Central memory CD4-positive, alpha-beta T cell (primary cell): ENCODE measurements around the gene SH3BP2.
"Not testable (repeated sequence)": the region's sequence is repeated elsewhere in the genome, so short reads cannot be mapped to it uniquely, and the experiment has no call there.

Experiments
- DNase-seq: peaks from one replicate; pipeline ENCODE4 v3.0.0; 2022

SH3BP2 gene

DNA sequence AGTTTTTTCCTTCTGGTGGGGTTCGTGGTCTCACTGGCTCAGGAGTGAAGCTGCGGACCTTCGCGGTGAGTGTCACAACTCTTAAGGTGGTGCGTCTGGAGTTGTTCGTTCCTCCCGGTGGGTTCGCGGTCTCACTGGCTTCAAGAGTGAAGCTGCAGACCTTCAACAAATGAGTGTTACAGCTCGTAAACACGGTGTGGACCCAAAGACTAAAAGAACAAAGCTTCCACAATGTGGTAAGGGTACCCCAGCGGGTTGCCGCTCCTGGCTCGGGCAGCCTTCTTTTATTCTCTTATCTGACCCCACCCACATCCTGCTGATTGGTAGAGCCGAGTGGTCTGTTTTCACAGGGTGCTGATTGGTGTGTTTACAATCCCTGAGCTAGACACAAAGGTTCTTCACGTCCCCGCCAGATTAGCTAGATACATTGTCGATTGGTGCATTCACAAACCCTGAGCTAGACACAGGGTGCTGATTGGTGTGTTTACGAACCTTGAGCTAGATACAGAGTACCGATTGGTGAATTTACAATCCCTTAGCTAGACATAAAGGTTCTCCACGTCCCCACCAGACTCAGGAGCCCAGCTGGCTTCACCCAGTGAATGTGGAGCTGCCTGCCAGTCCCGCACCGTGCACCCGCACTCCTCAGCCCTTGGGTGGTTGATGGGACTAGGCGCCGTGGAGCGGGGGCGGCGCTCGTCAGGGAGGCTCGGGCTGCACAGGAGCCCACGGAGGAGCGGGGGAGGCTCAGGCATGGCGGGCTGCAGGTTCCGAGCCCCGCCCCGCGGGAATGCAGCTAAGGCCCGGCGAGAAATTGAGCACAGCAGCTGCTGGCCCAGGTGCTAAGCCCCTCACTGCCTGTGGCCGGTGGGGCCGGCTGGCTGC lies 30.2 kb upstream of the SH3BP2 start:
- DNase-seq = not testable (repeated sequence)

GRCh38 chr4:2763511-2763967 lies 29.3 kb upstream of the SH3BP2 start:
- DNase-seq = no peak

DNA sequence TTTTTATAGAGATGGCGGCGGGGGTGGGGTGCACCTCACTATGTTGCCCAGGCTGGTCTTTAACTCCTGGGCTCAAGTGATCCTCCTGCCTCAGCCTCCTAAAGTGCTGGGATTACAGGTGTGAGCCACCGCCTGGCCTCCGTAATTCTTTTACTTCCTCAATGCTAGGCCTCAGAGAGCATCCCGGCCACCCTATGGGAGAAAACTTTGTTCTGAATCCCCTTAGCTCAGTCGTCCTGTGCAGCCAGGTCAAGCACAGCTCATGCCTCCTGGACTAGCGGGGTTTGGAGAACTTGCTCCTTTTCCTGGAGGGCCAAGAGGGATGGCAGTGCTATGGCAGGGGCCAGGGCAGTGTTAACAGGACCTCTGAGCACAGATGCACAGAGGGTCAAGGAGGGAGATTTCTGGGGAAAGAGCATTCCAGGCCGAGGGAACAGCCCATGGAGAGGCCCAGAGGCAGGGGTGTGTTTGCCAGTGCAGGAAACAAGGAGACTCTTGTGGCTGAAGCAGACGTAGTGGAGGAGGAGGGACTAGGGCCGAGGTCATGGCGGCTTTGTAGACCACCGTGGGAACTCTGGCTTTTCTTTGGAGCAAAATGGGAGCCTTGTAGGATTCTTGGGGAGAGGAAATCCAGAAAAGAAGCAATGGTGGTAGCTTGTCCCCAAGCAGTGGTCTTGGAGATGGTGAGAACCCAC lies 26.9 kb upstream of the SH3BP2 start:
- DNase-seq = no peak

GRCh38 chr4:2767046-2767704 lies 25.7 kb upstream of the SH3BP2 start:
- DNase-seq = no peak

DNA sequence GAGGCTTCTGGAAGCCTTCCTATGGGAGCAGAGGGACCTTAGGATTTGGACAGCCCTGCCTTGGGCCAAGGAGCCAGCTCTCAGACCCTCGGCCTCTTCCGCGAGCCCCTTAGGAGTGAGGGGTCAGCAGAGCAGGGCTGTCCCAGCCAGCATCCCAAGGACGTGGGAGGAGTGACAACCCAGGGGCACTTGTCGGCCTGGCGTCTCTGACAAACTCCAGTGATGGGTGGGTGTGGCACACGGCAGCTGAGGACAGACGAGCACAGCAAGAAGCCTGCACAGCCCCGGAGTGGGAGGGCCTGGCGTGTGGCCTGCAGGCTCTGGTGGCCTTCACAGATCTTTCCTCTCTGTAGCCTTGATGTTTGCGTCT lies 25.2 kb upstream of the SH3BP2 start:
- no peak for DNase-seq

DNA sequence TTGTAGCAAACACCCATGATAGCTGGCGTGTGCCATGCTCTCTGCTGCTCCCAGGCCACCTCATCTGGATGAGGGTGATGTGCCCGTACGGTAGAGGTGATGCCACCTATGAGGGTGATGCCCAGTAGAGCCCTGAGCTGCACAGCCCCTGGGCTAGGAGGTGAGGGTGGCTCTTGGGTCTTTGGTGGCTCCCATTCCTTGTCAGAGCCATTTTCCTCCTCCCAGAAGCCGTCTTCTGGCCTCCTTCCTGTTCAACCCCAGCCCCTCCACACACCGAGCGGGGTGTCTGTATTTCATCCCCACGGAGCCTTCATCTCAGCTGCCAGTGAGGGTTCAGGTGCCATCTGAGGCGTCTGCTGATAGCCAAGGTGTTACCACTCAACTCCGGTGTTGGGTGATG lies 24.8 kb upstream of the SH3BP2 start:
- DNase-seq = no peak

DNA sequence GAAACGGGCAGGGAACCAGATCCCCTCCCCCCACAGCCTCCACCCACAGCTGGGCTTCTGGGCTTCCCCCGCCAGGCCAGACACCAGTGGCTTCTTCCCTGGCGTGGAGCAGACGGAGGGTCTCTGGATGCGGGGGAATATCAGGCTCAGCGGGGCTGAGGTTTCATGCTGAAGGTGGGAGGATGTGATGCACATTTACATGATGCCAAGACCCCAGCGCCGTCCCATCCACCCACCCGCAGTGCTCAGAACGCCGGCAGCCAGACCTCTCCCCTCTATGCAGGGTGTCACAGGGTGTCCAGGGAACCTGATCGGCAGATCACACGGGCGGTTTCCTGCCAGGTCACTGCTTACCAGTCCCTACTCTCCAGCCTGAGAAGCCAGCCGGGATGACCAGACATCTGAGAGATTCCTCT lies 24.0 kb upstream of the SH3BP2 start:
- no peak for DNase-seq

GRCh38 chr4:2771264-2771663 lies 21.6 kb upstream of the SH3BP2 start:
- DNase-seq = no peak

GRCh38 chr4:2780643-2781042 lies 12.2 kb upstream of the SH3BP2 start:
- not testable (repeated sequence) for DNase-seq

DNA sequence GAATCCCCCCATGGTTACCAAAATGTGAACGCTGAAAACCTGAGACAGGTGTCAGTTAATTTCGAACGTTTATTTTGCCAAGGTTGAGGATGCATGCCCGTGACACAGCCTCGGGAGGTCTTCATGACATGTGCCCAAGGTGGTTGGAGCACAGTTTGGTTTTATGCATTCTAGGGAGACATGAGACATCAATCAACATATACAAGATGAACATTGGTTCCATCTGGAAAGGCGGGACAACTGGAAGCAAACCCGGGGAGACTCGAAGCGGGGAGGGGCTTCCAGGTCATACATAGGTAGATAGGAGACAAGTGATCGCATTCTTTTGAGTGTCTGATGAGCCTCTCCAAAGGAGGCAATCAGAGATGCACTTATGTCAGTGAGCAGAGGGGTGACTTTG lies 11.0 kb upstream of the SH3BP2 start:
- no peak for DNase-seq

- DNase-seq = no peak
Observed at GRCh38 chr4:2783790-2784189, 9.1 kb upstream of the SH3BP2 start.

DNA sequence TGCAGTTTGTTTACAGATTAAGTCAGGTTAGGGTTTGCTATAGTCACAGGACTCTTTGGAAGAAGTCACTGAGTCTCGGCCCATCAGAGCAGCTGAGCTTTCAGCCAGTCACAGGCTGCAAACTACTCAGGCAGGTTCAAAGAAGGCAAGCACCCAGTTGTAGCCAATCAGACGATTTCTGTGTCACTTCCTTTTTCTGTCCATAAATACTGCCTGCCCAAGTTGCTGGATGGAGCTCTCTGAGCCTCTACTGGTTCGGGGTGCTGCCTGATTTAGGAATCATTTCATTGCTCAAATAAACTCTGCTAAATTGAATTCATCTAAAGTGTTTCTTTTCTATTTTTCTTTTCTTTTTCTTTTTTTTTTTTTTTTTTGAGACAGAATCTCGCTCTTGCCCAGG lies 7.3 kb upstream of the SH3BP2 start:
- peak; percentile 38 for DNase-seq

DNA sequence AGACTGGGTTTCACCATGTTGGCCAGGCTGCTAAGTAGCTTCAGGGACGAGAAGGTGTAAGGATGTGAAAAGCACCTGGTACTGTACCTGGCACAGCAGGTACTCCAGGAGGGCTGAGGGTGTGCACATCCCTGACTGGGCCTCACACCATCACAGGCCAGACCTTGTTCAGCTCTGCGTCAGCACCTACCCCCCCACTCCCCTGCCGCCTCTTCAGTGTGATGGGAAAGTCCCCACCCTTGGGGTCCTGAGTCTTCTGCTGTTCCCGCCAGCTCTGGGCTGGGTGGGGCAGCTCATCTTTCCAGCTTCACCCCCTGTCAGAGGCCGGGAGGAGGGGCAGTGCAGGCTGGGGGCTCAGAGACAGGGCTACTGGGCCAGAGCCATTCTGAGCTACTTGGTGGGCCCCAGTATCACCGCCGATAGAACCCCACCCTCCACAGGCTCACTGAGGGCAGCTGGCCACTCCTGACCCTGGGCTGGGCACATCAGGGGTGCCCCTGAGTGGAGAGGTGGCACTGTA lies 6.7 kb upstream of the SH3BP2 start:
- peak; percentile 56 for DNase-seq

- DNase-seq = no peak
Observed at GRCh38 chr4:2786794-2787229, 6.1 kb upstream of the SH3BP2 start.

DNA sequence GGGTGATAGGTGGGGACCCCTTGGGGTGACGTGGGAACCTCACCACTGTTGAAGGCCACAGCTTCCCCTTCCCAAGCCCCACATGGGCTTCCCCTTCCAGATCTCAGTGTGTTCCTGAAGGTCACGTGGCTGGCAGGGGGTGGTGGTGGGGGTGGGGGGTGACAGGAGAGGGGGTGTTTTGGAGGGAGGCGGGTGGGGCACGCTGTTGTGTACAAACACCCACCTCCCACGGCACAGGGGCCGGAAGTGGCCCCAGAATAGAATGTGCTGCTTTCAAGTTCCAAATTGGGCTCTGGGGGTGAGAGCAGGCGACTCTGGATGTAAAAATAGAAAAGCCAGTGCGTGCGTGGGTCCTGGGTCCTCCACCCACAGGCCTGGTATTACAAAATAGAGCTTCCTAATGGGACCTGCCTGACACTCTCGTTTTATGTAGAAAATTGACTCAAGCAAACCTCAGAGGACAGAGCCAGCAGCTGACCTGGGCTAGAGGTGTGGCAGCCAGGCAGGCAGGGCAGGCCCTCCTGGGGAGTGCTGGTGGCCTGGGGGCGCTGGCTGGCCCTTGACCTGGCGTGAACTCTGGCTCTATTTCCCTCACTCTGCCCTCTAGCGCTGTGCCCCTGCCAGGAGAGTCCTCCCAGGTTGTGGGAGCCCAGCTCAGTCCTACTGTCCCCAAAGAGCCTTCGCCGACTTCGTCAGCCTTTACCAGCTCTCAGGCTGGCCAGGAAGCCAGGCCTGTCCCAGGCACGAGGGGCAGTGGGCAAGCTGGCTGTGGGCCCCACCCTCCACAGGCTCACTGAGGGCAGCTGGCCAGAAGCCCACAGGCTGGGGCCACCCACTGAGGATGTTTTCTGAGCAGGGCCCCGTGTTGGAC lies 5.4 kb upstream of the SH3BP2 start:
- DNase-seq = peak; percentile 50

- no peak for DNase-seq
Observed at GRCh38 chr4:2788101-2788500, 4.8 kb upstream of the SH3BP2 start.

DNA sequence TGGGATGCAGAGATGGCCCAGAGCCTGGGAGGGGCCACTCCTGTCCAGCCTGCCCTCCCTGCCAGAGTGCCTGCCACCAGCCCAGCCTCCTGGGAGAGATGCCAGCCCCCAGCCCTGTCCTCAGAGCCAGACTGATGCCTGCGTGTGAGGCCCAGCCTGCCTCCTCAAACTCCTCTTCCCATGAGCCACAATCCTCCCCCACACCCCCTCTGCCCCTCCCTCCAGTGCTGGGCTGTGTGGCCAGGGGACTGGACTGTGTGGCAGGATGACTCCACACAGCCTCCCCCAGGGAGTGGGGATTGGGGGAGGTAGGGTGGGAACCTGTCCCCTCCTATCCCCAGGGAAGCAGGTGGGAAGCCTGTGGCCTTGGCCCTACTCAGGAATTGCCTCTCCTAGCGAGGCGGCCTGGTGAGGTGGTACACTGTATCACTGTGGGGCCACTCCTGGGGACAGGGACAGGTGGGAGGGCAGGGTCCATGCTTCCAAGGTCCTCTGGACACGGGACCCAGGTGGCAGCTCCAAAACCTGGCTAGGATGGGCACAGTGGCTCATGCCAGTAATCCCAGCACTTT lies 4.3 kb upstream of the SH3BP2 start:
- DNase-seq = no peak

GRCh38 chr4:2789351-2789750 lies 3.5 kb upstream of the SH3BP2 start:
- no peak for DNase-seq

DNA sequence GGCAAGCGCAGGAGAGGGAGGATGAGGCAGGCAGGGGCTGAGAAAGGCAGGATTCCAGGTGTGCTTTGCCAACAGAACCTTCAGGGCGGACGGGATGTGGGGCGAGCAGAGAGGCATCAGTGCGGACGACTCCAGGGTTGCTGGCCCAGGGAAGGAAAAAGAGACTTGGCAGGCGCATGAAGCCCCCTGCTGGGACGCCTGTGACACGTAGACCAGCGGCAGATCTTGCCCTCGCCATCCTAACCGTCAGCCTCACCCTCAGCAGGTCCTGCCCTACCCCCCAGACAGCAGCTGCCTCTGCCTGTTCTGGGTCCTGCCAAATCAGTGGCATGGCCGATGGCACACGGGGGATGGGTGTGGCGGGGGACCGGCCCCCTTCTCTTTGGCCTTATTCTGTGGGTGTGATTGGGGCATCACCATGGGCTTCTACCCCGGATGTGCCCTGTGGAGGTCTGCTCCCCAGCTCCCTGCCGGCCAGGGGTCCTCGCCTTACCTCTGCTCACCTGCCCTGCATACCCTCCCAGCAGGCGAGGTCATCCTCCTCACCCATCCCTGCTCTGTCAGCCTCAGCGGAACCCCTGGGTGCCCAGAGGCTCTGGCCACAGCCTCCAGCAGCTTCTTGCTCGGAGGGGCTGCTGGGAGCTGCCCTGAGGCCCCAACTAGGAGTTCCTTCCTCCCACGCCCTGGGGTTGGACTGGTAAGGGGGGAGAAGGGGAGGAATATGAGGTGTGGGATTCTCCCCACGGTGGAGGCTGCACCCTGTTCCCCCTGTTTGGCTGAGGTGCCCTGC lies 2.9 kb upstream of the SH3BP2 start:
- no peak for DNase-seq

- DNase-seq = no peak
Observed at GRCh38 chr4:2790583-2791517, 2.0 kb upstream of the SH3BP2 start.
